GM21723 (cell line): Measurements from ENCODE around the gene VCL.
"Not testable (repeated sequence)": the region's sequence is repeated elsewhere in the genome, so short reads cannot be mapped to it uniquely, and the experiment has no call there.

Source experiments
- ATAC-seq: cut with Tn5 transposase; IDR thresholded peaks from one replicate; pipeline ENCODE4 v1.9.1; 2021; ENCODE audit warnings: mild to moderate bottlenecking, moderate library complexity; ENCODE audit not compliant: unreplicated experiment

Gene VCL

DNA sequence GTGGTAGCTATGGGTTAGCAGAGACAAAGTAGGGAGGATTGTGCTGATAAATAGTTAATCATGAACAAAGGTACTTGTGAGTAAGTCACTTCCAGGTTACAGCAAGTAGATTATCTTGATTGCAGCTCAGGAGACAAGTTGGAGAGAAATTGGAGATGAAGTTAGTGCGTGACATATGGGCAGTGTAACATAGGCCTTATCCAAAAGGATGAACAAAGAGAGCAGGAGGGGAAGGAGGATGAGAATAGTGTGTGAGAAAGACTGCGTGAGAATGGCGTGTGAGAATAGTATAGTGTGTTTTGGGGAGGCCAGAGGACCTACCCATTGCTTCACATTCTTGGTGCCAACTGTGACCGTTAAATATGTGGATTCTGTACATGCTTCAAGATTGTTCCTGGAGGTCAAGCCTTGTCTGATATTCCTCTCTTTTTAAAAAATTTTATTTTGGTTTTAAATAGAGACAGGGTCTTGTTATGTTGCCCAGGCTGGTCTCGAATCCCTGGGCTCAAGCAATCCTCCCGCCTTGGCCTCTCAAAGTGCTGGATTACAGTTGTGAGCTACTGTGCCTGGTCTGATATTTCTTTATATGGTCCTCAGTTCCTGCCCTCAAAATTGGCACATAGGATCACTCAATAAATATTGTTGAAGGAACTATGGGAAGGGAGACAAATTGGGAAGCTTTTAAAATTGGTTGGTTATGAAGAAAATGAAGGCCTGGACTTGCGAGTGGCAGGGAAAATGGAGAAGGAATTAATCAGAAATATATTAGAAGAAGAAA is 3.2 kb downstream of the VCL start:
- no peak for ATAC-seq

DNA sequence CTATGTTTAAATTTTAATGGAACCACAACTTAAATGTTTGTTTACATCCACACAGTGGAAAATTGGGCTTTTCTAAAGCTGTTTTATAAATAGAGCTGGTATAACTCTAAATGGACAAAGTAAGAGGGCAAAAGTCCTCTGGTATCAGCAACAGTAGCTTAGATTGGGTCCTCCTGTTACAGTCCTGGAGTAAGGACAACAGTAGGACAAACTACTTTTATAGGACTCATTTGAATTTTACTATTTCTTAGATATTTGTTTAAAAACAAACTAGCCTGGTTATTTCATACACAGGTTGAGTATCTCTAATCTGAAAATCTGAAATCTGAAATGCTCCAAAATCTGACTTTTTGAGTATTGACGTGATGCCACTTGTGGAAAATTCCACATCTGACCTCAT is 8.4 kb downstream of the VCL start:
- no peak for ATAC-seq

- ATAC-seq = peak; percentile 60
Measured at GRCh38 chr10:74008212-74008731, 10.4 kb downstream of the VCL start.

DNA sequence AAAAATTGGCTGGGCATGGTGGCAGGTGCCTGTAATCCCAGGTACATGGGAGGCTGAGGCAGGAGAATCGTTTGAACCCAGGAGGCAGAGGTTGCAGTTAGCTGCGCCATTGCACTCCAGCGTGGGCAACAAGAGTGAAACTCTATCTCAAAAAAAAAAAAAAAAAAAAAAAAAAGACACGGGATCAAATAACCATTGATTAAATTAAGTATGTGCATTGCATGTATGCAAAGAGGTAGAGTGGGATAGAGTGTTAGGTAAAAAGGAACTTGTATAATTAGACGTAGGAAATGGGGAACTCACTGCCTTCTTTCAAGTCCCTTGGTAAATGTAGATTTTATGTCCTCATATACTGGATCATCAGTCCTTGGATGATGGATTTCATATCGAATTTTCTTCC is 13.1 kb downstream of the VCL start:
- no peak for ATAC-seq

GRCh38 chr10:74011770-74012169 is 13.9 kb downstream of the VCL start:
- ATAC-seq = no peak

DNA sequence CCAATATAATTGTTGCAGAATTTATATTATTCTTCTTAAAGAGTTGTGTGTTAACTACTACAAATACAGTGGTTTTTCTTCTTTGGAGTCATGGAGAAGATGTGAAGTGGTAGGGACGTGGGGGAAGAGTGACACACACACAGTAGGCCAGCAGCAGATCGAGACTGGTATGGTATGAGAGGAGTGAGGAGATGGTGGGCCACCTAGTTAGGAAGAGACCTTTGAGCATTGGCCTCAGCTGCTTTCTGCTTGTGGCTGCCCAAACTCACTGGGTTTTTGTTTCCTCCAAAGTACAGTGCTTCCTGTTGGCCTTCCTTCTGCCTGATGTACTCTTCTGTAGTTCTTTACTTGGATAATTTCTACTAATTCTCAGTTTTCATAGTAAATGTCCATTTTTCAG is 14.6 kb downstream of the VCL start:
- no peak for ATAC-seq

DNA sequence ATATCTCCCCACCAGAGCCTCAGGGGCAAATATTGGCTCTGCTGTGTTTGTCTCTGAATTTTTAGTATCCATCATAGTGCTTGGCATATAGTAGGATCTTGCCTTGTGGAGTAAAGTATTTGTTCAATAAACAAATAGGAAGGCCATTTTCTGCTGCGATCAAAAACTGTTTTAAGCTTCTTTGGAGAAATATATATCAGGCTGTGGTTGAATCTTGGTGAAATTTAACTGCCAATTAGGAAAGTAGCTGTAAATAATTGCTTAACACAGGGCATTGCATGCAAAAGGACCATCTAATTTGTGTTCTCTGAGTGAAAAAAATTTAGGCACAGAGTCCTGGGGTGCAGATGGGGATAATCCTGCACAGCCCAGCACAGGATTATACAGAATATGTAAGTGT is 15.1 kb downstream of the VCL start:
- ATAC-seq = no peak

DNA sequence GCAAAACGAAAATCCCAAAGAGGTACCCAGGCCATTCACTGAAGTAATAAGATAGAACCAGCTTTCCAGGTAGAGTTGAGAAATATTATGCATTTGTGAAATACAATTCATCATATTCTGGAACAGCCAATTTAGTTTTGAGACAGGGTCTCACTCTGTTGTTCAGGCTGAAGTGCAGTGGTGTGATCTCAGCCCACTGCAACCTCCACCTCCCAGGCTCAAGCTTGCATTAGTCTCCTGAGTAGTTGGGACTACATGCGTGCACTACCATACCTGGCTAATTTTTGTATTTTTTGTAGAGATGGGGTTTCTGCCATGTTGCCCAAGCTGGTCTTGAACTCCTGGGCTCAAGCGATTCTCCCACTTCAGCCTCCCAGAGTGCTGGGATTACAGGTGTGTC is 16.7 kb downstream of the VCL start:
- not testable (repeated sequence) for ATAC-seq

- no peak for ATAC-seq
Measured at GRCh38 chr10:74018241-74018640, 20.3 kb downstream of the VCL start.

DNA sequence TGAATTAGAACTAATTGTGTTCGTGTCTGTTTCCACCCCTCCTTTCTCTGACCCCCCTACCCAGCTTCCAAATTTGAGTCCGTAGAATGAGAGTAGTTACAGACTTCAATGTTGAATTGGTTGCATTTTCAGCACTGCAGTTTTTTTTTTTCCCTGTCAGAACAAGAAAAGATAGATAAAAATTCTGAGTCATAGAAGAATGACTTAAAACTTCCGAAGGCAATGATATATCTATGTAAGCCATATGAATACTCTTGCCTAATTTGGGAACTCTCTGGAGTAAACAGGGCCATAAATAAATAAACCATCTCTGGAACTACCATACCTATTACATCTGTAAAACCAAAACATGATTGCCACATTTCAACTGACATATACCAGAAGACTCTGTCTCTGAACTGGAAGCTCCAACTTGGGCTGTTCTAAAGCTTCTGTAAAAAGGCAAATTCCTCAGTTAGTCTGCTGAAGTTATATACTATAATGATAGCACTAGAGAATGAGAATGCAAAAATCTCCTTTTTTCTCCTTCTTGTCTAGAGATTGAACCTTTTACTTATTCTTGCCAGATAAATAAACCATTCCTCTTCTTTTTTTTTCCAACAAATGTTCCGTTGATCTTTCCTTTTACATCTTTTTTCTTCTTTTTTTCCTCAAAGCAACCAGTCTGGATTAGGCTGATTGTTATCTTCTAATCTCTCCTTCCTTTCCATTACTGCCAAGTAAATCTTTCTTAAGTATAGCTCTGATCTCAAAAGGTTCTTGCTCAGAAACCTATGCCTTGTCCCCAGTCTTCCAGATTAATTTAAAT is 23.5 kb downstream of the VCL start:
- ATAC-seq = no peak

DNA sequence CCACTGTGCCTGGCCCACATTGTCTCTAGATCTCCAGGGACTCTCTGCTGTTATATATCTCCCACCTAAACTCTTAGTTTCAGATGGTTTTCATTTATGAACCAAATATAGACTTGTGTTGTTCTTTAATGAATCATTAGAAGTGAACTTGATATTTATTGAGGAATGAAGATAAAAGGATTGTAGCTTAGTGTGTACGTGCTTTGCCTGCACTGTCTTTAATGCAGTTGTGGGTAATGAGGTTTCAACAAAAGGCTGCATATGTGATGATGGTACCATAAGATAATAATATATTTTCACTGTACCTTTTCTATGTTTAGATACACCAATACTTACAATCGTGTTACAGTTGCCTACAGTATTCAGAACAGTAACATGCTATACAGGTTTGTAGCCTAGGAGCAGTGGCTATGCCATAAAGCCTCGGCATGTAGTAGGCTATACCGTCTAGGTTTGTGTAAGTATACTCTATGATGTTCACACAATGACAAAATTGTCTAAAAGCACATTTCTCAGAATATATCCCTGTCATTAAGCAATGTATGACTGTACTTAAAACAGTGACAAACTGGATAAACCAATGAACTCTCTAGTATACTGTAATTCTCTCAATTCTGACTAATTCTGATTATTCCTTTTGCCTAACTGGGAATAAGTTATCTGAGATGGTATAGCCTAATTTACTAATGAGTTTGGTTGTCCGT is 25.2 kb downstream of the VCL start:
- no peak for ATAC-seq

- ATAC-seq = no peak
Measured at GRCh38 chr10:74024600-74024999, 26.7 kb downstream of the VCL start.

GRCh38 chr10:74025380-74025978 is 27.6 kb downstream of the VCL start:
- ATAC-seq = no peak

- no peak for ATAC-seq
Measured at GRCh38 chr10:74026428-74027015, 28.6 kb downstream of the VCL start.

- no peak for ATAC-seq
Measured at GRCh38 chr10:74027702-74028101, 29.8 kb downstream of the VCL start.

DNA sequence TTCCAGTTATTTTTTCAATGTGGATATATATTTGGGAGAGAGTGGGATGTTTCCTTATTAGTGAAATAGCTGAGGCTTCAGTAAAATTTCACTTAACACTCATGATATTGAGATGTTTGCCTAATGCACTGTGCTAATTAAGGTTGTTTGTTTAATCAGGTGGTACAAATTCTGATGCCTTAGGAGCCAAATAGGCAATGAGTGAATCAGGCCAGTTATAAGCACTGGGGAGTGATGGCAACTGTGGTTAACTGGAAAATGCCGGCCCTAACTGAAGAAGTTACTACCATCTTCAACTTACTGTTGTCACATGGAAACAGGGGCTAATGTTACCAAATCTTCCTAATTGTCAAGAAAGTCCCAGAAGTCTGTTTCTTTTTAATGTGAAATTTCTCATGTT is 32.0 kb downstream of the VCL start:
- ATAC-seq = no peak

- not testable (repeated sequence) for ATAC-seq
Measured at GRCh38 chr10:74032208-74032607, 34.3 kb downstream of the VCL start.

- no peak for ATAC-seq
Measured at GRCh38 chr10:74032900-74033655, 35.2 kb downstream of the VCL start.

GRCh38 chr10:74033702-74034101 is 35.8 kb downstream of the VCL start:
- no peak for ATAC-seq

DNA sequence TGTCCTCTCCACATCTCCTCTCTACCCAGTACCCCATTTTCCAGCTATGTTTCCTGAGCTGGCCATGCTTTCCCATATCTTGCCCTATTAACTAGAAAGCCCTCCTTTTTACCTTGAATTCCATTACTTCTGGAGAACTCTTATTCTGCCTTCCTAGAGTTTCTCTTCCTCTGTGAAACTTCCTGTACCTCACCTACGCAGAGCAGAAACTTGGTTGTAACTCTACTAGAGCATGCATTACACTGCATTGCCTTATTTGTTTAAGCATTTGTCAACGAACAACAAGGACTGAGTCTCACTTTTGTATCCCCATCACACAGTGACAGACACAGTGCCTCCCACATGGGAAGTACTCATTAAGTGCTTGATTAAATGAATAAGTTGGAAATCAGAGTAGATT is 36.4 kb downstream of the VCL start:
- peak; percentile 70 for ATAC-seq
